OCI-LY3 (cell line): ENCODE data around the gene RIMKLB.

Experiments
- H2AFZ ChIP-seq: fragments of 200-600, 300-600 bp; shearing (Covaris generic); 2 replicates; pipeline ENCODE4 v1.6.0; 2014; ENCODE audit warnings: antibody characterized with exemption, low read depth, low read length
- H3K27ac ChIP-seq: fragments of 200-600, 300-600 bp; sonication (generic); 2 replicates; pipeline ENCODE4 v1.5.1; 2014; ENCODE audit warnings: mild to moderate bottlenecking, low read length, moderate library complexity, mixed read lengths
- H3K27me3 ChIP-seq: fragments of 200-600, 300-600 bp; sonication (generic); 2 replicates; pipeline ENCODE4 v1.6.1; 2014; ENCODE audit warnings: low read depth, low read length, mixed read lengths
- H3K36me3 ChIP-seq: fragments of 200-600, 300-600 bp; sonication (generic); replicated peaks from 2 replicates; pipeline ENCODE3; 2014; ENCODE audit warnings: low read depth, low read length, mixed read lengths
- H3K4me1 ChIP-seq: fragments of 300-600, 200-600 bp; sonication (generic); 2 replicates; pipeline ENCODE4 v1.6.1; 2014; ENCODE audit warnings: low read length, mixed read lengths
- H3K4me2 ChIP-seq: fragments of 200-600, 300-600 bp; sonication (generic); 2 replicates; pipeline ENCODE4 v1.6.1; 2014; ENCODE audit warnings: low read length, mixed read lengths
- H3K4me3 ChIP-seq: fragments of 300-600, 200-600 bp; sonication (generic); 2 replicates; pipeline ENCODE4 v1.5.1; 2014; ENCODE audit warnings: antibody characterized with exemption, mild to moderate bottlenecking, low read length, moderate library complexity
- H3K79me2 ChIP-seq: fragments of 300-600, 200-600 bp; shearing (Covaris generic); 2 replicates; pipeline ENCODE4 v1.6.1; 2014; ENCODE audit warnings: mild to moderate bottlenecking, low read length, mixed read lengths
- H3K9ac ChIP-seq: fragments of 300-600, 200-600 bp; shearing (Covaris generic); 2 replicates; pipeline ENCODE4 v1.6.0; 2014; ENCODE audit warnings: mild to moderate bottlenecking, low read length, moderate library complexity
- H3K9me3 ChIP-seq: fragments of 200-600, 300-600 bp; shearing (Covaris generic); 2 replicates; pipeline ENCODE4 v1.6.1; 2014; ENCODE audit warnings: low read length, mixed read lengths; ENCODE audit not compliant: insufficient read depth
- H4K20me1 ChIP-seq: fragments of 200-600, 300-600 bp; sonication (generic); 2 replicates; pipeline ENCODE4 v1.6.1; 2016; ENCODE audit warnings: low read length, mixed read lengths; ENCODE audit not compliant: insufficient read depth
- CTCF ChIP-seq: fragments of 200-600, 300-600 bp; sonication (generic); IDR thresholded peaks from 2 replicates; pipeline ENCODE4 v1.5.1; 2014; ENCODE audit warnings: antibody characterized with exemption, low read length, low read depth
- EZH2phosphoT487 ChIP-seq: fragments of 200-600 bp; shearing (Covaris generic); IDR thresholded peaks from 2 replicates; pipeline ENCODE4 v1.6.1; 2018; ENCODE audit warnings: antibody characterized with exemption, mixed run types, low read depth

RIMKLB gene

GRCh38 chr12:8689681-8690080, 8.1 kb upstream of the RIMKLB start:
- H4K20me1 ChIP-seq, result no peaks in the 10 kb centered on the region
- no peaks in the 10 kb centered on the region for H3K79me2 ChIP-seq
- no peak overlapping the region for H3K4me2 ChIP-seq
- H3K9ac ChIP-seq, result no peak overlapping the region
- H3K9me3 ChIP-seq, result no peaks in the 10 kb centered on the region
- no peak overlapping the region for H2AFZ ChIP-seq
- peaks cover 9% of the 10 kb centered on the region for H3K27me3 ChIP-seq
- H3K4me3 ChIP-seq, result no peak overlapping the region
- no peak overlapping the region for H3K27ac ChIP-seq
- no peaks in the 10 kb centered on the region for H3K36me3 ChIP-seq
- H3K4me1 ChIP-seq, result 0 out of 2 replicates have a peak, but pooled peaks cover 11% of the 10 kb centered on the region
- TF ChIP-seq EZH2phosphoT487 (no peak), CTCF (no peak)

- no peak overlapping the region for H3K4me3 ChIP-seq
- no peaks in the 10 kb centered on the region for H3K9me3 ChIP-seq
- H3K4me2 ChIP-seq, result peak overlapping the region; percentile 11; the same call in 1 of the 2 replicates
- H3K4me1 ChIP-seq, result peaks cover 15% of the 10 kb centered on the region
- H3K27me3 ChIP-seq, result peaks cover 18% of the 10 kb centered on the region
- H4K20me1 ChIP-seq, result no peaks in the 10 kb centered on the region
- no peak overlapping the region for H3K27ac ChIP-seq
- no peak for TF ChIP-seq CTCF
- no peak for TF ChIP-seq EZH2phosphoT487
- no peaks in the 10 kb centered on the region for H3K79me2 ChIP-seq
- no peaks in the 10 kb centered on the region for H3K36me3 ChIP-seq
- peak overlapping the region; percentile 52; the same call in 1 of the 2 replicates for H2AFZ ChIP-seq
- no peak overlapping the region for H3K9ac ChIP-seq
These were observed 5.2 kb upstream of the RIMKLB start for GRCh38 chr12:8692573-8692972.

GRCh38 chr12:8695116-8695515, 2.7 kb upstream of the RIMKLB start:
- TF ChIP-seq EZH2phosphoT487 (no peak), CTCF (no peak)
- Histone ChIP-seq H3K36me3 (peaks cover 3% of the 10 kb centered on the region), H3K79me2 (peaks cover 15% of the 10 kb centered on the region), H3K9ac (no peak overlapping the region), H3K4me3 (no peak overlapping the region), H3K9me3 (no peaks in the 10 kb centered on the region), H2AFZ (no peak overlapping the region), H3K4me2 (0 out of 2 replicates have a peak overlapping the region, but pooled peaks have one; percentile 22), H3K4me1 (peaks cover 25% of the 10 kb centered on the region), H3K27ac (no peak overlapping the region), H3K27me3 (peaks cover 11% of the 10 kb centered on the region), H4K20me1 (no peaks in the 10 kb centered on the region)

- Histone ChIP-seq H3K4me3 (peak overlapping the region; percentile 99), H3K9ac (peak overlapping the region; percentile 96), H3K4me1 (peaks cover 25% of the 10 kb centered on the region), H3K36me3 (peaks cover 13% of the 10 kb centered on the region), H4K20me1 (no peaks in the 10 kb centered on the region), H3K9me3 (no peaks in the 10 kb centered on the region), H2AFZ (peak overlapping the region; percentile 86), H3K27me3 (peaks cover 11% of the 10 kb centered on the region), H3K27ac (no peak overlapping the region), H3K79me2 (peaks cover 26% of the 10 kb centered on the region), H3K4me2 (peak overlapping the region; percentile 95)
- TF ChIP-seq EZH2phosphoT487 (no peak), CTCF (no peak)
These were observed 1.2 kb upstream of the RIMKLB start for GRCh38 chr12:8696442-8697090.
